ENCODE results near the gene CCDC192.
"Not testable (repeated sequence)": the region's sequence is repeated elsewhere in the genome, so short reads cannot be mapped to it uniquely, and the experiment has no call there.

CCDC192 gene

DNA sequence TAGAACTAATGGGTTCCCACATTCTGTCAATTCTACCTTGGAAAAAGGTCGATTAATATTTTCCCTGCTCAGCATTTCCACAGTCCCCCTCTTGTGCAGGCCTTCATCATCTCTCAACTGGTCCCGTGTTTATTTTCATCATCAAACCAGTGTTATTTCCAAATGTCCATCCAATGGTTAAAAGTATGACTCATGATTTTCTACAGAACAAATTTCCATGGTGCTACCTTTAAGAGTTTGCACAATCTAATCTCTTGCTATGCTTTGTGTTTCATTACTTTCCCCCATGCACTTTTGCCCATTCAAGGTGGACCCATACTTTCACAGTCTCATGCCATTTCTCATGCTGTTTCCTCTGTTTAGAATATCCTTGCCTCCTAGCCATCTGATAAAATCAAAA is 143.7 kb downstream of the CCDC192 start:
- DNase-seq (ENCODE audit: low read depth in 3 of 3) = no peak

DNA sequence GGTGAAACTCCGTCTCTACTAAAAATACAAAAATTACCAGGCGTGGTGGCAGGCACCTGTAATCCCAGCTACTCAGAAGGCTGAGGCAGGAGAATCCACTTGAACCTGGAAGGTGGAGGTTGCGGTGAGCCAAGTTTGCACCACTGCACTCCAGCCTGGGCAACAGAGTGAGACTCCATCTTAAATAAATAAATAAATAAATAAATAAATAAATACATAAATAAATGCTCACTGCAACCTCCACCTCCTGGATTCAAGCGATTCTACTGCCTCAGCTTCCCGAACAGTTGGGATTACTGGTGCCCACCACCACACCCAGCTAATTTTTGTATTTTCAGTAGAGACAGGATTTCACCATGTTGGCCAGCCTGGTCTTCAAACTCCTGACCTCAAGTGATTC is 144.4 kb downstream of the CCDC192 start:
- not testable (repeated sequence) for DNase-seq (ENCODE audit: low read depth in 3 of 3)

DNA sequence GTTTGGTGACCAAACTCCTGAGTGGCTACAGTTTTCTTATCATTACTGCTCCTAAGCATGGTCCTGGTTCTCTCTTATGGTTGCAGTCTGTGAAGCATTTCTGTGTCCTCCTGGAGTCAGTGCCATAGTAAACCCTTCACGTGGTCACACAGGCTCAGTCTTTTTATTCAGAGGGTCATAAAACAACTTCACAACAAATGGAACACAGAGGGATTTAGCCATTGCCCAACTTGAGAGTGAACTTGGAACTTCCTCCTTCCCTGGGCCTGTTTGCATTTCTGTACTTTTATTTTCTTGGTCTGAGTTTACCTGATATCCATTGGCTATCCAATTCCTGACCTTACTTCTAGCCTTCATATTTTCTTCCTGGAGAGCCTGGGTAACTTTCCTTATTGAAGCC is 144.9 kb downstream of the CCDC192 start:
- DNase-seq (ENCODE audit: low read depth in 3 of 3) = no peak

DNA sequence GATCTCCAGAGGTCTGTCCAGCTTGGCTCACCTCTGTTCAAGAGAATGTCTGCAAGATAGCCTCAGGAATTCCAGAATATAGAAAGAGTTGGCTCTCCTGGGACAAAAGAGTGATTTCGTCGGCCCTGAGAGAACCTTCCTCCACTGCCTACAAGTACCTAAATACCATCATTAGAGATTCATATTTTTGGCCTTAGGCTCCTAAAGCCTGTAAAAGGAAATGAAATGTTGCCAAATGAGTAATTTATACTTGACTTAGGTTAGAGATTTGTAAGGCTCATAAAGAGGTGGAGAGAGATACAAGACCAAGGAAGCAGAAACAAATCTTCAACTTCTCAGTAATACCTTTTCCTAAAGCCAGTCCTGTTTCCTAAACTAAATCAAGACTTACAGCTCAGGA is 146.2 kb downstream of the CCDC192 start:
- DNase-seq (ENCODE audit: low read depth in 3 of 3) = no peak

DNA sequence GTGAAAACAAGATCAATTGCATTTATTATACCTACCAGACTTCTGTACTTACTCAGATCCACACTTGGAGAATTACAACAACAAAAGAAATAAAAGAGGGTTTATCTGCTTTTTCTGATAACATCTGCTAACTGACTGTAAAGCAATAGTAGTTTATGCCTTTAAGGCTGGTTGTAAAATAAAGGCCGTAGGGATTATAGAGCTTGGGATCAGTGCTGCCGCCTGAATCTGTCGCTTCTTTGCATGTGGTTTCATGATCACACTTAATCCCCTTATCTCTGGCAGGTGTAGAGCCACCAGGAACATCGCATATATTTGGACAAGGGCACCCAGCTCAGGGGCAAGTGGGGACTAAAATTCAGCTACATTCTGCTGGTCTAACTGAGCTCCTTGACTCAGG is 146.7 kb downstream of the CCDC192 start:
- DNase-seq (ENCODE audit: low read depth in 3 of 3) = no peak

DNA sequence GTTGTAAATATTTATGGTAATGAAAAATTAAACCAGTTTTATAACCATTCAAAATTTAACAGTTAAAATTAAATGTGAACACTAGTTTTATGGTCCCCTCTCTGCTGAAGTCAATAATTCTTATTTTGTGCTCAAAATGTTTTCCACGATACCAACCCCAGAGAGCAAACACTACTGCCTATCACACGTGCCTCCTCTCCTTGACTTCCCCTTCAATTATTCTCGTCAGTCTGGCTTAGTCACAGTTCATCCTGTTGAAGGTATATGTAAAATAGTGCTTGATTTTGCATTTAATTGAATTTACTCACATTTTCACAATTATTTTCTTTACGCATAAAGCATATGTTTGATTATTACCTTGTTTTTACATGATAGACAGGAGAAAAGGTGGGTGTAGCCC is 148.8 kb downstream of the CCDC192 start:
- DNase-seq (ENCODE audit: low read depth in 3 of 3) = no peak

DNA sequence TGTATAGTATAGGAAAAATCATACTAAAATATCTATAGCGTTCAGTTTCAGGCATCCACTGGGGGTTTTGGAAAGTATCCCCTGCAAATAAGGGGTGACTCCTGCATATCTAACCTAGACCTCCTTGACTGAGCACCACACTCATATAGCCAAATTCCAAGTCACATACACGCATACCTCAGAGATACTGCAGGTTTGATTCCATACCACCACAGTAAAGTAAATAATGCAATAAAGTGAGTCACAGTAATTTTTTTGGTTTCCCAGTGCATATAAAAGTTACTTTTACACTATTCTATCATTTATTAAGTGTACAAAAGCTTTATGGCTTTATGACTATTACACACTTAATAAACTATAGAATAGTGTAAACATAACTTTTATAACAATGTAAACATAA is 151.3 kb downstream of the CCDC192 start:
- DNase-seq (ENCODE audit: low read depth in 3 of 3) = no peak

DNA sequence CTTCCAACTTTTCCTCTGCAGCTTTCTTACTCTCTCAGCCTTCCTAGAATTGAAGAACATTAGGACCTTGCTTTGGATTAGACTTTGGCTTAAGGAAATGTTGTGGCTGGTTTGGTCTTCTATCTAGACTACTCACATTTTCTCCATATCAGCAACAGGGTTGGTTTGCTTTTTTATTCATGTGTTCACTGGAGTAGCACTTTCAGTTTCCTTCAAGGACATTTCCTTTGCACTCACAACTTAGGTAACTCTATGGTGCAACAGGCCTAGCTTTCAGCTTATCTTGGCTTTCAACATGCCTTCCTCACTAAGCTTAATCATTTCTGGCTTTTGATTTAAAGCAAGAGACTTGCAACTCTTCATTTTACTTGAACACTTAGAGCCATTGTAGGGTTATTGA is 153.1 kb downstream of the CCDC192 start:
- no peak for DNase-seq (ENCODE audit: low read depth in 3 of 3)

DNA sequence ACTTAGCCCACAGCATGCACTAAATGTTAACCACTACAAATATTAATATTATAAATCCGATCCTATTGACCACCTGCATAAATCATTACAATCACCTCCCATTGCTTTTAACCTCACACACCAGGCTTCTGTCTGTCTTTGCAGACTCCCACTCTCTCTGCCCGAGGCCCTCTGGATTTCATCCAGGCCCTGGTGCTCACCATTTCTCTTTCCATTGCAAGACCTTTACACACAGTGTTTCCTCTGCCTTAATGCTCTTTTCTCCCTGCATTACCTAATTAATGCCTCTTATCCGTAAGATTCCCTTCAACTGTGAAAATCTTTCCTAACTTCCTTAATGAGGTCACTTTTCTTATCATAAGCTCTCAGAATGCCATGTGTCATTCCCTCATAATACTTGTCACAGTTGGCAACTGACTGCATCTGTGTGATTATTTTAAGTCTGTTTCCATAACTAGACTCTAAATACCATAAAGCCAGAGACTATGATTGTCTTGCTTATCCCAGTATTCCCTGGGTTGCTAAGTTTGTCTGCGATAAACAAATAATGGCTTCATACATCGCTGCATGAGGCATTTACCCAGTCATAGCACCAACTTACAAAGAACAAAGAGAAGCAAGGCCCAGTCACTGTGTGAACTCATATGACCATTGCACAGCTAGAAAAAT is 155.1 kb downstream of the CCDC192 start:
- no peak for DNase-seq (ENCODE audit: low read depth in 3 of 3)

DNA sequence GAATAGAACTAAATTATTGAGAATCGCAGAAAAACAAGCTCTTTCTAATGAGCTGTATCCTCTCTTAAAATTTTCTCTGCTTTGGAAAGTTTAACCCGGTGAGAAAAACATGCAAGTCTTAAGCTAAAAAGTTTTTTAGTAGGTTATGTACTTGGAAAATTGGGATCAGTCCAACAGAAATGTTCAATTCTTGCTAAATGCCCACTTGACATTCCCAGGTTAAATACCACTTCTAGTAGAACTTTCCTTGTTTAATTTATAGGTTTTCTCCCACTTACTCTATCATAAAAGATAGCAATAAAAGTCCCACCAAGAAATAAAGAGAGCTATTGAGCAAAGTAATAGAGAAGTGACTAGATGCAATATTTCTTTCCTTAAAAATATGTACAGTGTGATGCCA is 157.1 kb downstream of the CCDC192 start:
- no peak for DNase-seq (ENCODE audit: low read depth in 3 of 3)

DNA sequence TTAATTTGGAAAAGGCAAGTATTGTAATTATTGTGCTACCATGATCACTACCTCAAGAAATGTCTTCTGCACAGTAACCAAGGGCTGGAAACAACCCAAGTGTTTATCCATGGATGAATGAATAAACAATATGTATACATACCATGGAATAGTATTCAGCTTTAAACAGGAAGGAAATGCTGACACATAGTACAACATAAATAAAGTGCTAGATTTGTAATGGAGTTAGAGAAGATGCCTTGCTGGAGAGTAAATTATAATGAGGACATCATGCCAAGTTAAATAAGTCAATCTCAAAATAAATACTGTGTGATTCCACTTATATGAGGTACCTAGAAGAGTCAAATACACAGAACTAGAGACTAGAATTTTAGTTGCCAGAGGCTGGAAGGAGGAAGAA is 160.0 kb downstream of the CCDC192 start:
- DNase-seq (ENCODE audit: low read depth in 3 of 3) = no peak

DNA sequence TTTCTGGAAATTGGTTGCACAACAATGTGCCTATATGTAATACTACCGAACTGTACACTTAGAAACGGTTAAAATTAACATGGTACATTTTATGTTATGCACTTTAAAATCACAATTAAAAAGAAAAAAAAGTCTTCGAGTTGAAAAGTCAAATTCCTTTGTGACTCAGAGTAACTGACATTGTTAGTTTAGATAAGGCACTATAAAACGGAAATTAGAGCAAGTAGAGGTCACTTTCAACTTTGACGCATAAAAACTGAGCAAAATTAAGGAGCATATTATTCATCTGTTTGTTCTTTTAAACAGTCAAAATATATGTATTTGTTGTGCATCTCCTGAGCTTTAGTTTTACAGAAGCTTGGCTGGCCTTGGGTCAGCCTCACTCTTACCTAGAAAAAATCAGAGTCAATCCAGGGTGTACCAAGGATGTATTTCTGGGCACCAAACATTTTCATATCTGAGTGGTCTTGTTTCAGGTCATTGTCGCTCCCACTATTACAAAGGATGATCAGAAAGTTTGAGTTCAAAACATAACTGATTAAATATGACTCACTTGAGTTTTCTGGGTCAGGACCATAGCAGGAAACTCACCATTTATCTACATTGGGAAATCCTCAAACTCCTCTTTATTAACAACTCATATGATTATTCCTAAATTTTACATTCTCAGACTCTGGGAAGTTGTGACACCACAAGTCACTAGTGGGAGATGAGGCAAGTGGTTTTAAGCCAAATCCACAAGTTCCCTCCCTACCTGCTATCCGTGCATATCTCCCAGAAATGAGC is 160.6 kb downstream of the CCDC192 start:
- DNase-seq (ENCODE audit: low read depth in 3 of 3) = no peak

DNA sequence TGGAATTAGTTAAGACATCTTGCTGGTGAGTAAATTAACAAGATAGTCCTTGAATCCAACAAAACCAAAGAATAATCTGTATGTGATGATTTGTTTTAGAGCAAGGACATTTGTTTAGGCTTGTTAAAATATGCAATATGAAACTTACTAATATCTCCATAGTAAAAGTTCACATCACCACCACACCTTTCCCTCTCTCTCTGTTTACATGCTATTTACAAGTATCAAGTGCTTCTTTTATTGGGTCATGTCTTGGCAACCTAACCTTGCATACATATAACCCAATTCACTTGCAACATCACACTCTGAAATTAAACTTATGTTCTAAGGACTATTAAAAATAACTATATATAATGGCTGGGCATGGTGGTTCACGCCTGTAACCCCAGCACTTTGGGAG is 161.3 kb downstream of the CCDC192 start:
- no peak for DNase-seq (ENCODE audit: low read depth in 3 of 3)

DNA sequence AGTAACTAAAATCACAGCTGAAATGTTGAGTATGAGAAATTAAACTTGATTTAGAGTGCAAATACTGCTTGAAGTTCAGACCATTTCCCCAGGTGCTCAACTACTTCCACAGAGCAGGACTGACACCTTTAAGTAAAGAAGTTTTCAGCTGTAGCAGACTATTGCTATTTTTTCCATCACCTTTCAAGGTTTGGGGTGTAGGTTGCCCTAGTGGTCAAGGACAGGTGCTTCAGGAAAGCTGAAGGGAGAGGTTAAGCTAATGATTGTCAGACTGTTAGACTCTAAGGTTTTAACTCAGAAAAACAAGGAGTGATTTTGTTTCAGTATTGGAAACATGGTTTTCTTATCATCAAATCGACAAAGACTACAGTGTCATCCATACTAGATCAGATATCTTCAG is 162.1 kb downstream of the CCDC192 start:
- no peak for DNase-seq (ENCODE audit: low read depth in 3 of 3)

DNA sequence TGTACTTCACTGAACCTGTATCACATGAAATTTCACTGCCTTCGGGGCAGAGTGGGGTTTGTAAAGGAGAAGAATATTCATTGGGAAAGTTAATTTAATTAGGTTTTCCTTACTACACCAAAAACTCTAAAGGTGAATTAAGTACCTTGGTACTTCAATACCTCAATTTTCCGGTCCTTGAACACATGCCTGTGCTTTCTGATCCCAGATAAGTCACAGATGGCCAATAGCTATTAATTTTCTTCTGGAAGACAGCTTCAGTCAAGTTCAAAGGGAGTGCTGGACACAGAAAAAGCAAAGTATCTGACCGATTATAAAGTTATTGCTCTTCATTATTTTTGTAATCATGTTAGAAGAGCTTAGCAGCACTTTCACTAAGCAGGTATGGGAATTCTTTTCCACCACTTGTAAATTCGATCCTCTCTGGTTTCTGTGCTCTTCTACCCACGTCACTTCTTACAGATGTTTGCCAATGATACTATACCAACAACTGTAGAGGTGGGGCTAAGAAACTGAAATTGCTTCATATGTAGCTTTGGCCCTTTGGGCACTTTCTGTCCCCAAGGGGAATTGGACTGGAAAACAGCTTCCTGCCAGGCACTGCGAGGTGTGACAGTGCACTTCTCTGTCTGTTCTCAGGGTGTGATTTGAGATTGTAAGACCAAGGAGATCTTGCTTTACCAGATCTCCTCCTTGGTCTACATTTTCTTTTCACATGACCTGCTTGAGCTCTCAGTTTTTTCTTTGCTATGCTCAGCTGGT is 164.0 kb downstream of the CCDC192 start:
- DNase-seq (ENCODE audit: low read depth in 3 of 3) = no peak

DNA sequence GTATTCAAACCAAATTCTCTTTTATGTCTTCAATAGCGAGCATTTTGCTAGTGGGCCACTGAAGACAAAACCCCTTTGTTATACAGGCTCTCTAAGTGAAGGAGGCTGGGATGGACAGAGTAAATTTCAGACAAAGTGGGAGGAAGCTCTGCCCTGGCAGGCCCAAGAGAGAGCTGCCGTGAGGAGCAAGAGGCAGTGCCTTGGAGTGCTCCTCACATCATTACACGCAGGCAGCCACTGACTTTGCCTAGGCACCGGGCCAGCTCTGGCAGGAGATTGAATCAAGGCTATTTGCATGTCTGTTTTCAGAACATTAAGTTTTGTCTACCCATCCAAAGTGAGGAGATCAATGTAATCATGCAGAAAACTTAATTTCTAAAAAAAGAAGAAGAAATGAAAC is 167.7 kb downstream of the CCDC192 start:
- no peak for DNase-seq (ENCODE audit: low read depth in 3 of 3)

DNA sequence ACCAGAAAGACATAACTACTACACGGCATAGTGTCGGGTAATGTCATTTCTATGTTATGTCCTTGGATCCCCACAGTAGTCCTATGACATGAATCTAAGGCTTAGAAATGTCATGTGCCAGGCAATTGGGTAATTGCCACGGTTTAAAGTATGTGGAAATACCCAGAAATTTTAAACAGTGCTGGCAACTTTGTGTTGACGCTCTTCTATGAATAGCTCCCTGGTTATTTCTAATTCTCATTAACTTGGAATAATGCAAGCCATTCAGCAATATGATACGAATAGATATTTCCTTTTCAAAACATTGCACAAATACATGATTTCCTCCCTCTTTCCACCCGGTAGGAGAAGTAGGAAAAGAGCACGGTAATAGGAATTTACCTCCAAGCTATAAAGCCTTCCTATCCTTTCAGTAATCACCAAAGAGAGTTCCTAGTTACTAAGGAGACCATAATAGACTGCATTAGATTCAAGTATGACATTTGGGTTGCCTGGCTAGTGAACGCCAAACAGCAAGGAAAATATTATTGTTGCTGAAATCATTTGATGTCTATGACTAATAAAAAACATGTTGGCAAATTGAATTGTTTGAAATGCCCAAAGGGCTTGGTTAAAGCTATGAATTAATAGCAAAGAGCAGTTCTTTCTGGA is 168.4 kb downstream of the CCDC192 start:
- DNase-seq (ENCODE audit: low read depth in 3 of 3) = no peak

DNA sequence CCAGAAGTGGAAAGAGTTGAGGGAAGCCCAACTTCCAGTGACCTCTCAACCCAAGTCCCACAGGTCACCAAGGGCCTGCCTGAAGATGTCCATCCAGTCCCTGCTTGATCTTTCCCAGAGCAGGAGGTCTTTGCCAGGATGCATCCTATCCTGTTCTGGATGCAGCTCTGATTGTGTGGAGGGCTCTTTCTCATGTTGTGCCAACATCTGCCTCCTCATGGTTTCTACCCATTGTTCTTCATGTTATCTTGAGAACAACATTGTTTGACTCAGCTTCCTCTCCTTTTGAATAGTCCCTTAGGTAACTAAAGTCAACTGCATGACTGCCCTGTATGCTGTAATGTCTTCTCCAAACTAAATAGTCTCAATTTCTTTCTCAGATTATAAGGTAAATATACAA is 169.3 kb downstream of the CCDC192 start:
- no peak for DNase-seq (ENCODE audit: low read depth in 3 of 3)

DNA sequence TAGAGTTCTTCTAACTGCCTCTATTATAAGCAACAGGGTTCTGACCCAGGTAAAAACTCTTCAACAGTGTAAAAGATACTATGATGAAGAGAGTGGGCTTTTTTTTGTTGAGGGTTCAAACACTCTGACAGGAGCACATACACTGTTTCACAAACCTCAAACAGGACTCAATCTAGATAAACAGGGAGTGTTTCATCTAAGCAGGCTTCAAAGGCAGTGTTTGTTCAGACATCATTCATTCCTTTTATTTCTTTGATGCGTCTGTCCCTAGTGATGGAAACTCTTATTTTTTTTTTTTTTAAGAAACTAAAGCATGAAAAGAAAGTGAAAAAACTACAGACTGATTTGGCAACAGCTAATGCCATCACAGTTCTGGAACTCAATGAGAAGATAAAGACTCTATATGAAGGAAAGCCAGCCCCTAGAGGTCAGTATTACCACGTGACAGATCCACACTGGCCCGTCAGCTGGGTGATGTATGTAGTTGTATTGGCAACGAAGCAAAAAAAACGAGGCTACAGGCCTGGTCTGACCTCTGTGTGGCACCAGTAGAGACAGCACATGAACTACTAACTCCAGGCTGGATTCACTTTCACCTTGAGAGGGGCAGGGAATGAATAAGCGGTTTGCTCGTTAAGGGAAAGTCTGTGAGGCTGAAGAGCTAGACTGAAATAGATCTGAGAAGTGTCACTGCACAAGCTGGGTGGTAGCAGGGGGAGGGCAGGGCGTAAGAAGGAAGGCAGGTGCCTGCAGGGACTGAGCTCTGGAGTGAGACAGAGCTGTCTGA is 172.2 kb downstream of the CCDC192 start:
- peak in 2 of 3 donors; percentile 2 to 4 for DNase-seq (ENCODE audit: low read depth in 3 of 3)

DNA sequence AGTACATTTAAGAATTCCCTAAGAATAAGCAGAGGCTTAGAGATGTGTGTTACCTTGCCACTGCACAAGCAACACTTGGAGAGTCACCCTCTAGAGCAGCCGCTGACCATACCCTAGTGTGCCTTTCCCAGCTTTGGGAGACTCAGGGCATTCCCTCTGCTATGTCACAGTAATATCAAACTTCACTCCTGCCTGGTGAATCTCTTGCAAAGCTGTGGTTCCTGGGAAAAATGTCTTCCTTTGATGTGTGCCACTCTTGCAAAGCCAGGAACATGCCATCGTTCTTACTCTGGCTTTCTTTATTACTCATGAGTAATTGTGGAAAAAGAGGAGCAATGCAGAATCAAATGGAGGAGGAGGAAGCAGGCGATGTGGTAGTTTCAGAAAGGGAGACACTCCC is 173.2 kb downstream of the CCDC192 start:
- no peak for DNase-seq (ENCODE audit: low read depth in 3 of 3)

DNA sequence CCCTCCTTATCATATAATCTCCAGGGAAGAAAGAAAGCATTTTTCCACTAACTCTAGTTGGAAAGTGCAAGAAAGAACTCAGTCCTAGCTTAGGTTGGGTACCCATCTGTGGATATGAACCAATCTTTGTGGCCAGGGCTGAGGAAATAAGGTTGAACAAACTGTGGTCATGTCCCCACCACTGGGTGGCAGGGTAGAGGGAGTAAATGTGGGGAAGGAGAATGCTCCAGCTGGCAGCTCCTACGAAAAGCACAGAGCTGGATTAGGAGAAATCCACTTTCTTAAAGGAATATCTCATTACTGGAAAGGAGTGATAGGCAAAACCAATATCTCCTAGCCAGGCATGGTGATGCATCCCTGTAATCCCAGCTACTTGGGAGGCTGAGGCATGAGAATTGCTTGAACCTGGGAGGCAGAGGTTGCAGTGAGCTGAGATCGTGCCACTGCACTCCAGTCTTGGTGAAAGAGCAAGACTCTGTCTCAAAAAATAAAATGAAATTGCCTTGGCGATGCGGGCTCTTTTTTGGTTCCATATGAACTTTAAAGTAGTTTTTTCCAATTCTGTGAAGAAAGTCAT is 175.1 kb downstream of the CCDC192 start:
- DNase-seq (ENCODE audit: low read depth in 3 of 3) = no peak

Measured in stimulated activated CD4-positive, alpha-beta T cell treated with anti-CD3 and anti-CD28 coated beads, TNF-alpha, amount 100 ng/mL, for 48 hours (primary cell).